GM23248 (cell line): Measurements from ENCODE around the gene SLFN12L.

Source experiments
- EZH2 ChIP-seq: fragments of 200-600 bp; sonication (generic); IDR thresholded peaks from 2 replicates; pipeline ENCODE4 v1.6.1; 2018; ENCODE audit warnings: antibody characterized with exemption, mild to moderate bottlenecking; ENCODE audit not compliant: insufficient read depth, poor library complexity, severe bottlenecking
- EZH2phosphoT487 ChIP-seq: fragments of 200-600 bp; sonication (generic); IDR thresholded peaks from 2 replicates; pipeline ENCODE4 v1.6.1; 2018; ENCODE audit warnings: antibody characterized with exemption, moderate library complexity, mild to moderate bottlenecking, low read depth; ENCODE audit not compliant: insufficient read depth

- no peak for TF ChIP-seq EZH2
- TF ChIP-seq EZH2phosphoT487, result no peak
Observed at GRCh38 chr17:35575759-35576158, 38.3 kb upstream of the SLFN12L start.
